ENCODE data around the gene CYCS. TPM values are rescaled to one million over a fixed set of nuclear protein-coding genes. Genes with fewer than 3 reads are reported as not detected.

The CYCS gene
- total RNA-seq (2014; rRNA removed; shearing (Covaris generic)), result 185 and 287 TPM in 2 replicates

DNA sequence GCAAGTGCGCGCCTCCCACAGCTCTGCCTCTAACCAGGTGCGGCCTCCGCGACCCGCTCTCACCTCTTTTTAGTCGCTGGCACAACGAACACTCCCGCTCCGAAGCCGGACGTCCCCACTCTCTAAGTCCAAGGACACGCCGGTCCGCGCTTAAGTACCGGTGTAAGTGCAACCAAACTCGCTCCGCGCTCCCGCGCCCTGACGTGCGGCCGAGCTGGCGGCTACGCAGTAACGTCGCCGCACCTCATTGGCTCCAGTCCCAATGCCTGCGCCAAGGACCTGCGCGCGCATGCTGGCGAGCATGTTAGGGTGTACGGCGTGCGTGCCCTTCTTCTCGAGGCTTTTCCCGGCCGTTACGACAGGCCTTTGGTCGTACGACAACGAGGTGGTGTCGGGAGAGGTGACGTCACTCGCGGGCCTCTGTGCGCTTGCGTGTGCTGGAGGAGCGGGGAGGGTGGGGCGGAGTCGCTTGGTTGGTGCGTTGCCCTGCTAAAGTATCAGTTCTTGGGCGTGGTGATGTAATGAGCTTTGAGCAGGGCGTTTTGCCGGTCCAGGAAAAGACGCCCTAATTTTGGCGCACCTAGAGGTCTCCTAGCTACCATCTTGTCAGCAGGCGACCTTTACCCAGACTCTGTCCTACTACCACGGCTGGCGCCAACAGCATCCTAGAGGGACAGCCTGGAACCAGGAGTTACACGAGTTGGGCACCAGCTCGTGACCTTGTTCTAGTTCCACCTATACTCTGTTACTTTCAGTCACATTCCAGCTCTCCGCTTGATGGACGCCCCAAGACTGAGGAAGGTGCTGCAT is at the start of gene CYCS:
CYCS (minus strand) TSS at position 124 of the 810 bp plus-strand sequence. CDS start 1,141 bp downstream, outside the sequence.
- DNase-seq (ENCODE audit: low spot score), result peak; percentile 100

- no peak for DNase-seq (ENCODE audit: low spot score)
These were observed 48.1 kb upstream of the CYCS start for GRCh38 chr7:25173184-25173583.

DNA sequence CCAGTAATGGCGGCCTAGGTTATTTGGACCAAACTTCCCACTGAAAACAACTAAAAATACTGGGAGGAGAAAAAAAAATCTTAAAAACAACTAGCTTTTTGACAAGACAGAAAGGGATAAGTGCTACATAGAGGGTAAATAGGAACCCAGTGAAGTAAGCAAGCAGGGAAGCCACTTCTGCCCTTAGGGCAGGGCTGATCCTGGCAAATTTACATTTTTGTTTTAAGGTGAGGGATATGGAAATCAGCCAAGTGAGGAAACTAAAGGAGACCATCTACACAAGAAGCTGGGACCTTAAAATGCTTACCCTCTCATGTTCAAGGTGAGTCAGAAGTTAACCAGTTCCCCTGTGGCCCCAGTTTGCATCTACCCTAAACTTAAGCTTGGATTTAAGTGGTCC is 46.5 kb upstream of the CYCS start:
- no peak for DNase-seq (ENCODE audit: low spot score)

GRCh38 chr7:25171071-25171470 is 46.0 kb upstream of the CYCS start:
- no peak for DNase-seq (ENCODE audit: low spot score)

- no peak for DNase-seq (ENCODE audit: low spot score)
These were observed 44.6 kb upstream of the CYCS start for GRCh38 chr7:25169683-25170082.

- no peak for DNase-seq (ENCODE audit: low spot score)
These were observed 43.1 kb upstream of the CYCS start for GRCh38 chr7:25168145-25168544.

- no peak for DNase-seq (ENCODE audit: low spot score)
These were observed 42.3 kb upstream of the CYCS start for GRCh38 chr7:25167262-25167843.

DNA sequence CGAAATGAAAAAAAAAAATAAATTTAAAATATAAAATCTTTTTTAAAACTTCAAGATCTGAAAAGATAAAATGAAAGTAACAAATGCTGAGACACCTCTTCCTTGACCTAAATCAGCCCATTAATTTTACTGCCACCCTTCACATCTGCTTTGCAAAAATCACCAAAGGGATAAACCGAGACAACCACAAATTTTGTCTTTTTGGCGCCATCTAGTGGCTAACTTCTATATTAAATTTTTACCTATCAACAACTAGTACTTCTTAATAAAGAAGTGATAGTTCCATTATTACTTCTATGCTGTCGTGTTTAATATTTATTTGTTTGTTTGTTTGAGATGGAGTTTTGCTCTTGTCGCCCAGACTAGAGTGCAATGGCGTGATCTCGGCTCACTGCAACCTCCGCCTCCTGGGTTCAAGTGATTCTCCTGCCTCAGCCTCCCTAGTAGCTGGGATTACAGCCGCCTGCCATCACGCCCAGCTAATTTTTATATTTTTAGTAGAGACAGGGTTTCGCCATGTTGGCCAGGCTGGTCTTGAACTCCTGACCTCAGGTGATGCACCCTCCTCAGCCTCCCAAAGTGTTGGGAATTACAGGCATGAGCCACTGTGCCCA is 35.0 kb upstream of the CYCS start:
- peak; percentile 67 for DNase-seq (ENCODE audit: low spot score)

- no peak for DNase-seq (ENCODE audit: low spot score)
These were observed 33.9 kb upstream of the CYCS start for GRCh38 chr7:25158966-25159365.

- no peak for DNase-seq (ENCODE audit: low spot score)
These were observed 26.7 kb upstream of the CYCS start for GRCh38 chr7:25151773-25152172.

DNA sequence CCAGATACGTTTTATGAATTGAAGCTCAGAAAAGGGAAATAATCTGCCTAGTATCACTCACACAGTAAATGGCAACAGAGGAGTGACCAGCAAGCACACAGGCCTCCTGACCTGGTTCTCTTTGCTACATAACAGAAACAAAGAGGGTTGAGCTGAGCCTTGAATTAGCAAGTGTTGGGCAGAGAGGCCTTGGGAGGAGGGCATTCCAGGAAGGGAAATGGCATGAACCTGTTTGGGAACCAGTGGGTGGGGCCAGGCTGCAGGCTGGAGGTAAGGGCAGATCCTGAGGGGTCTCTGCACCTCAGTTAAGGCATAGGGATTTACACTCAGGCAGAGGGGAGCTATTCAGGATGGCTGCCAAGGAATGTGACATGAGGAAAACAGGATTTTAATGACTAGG is 24.8 kb upstream of the CYCS start:
- no peak for DNase-seq (ENCODE audit: low spot score)

DNA sequence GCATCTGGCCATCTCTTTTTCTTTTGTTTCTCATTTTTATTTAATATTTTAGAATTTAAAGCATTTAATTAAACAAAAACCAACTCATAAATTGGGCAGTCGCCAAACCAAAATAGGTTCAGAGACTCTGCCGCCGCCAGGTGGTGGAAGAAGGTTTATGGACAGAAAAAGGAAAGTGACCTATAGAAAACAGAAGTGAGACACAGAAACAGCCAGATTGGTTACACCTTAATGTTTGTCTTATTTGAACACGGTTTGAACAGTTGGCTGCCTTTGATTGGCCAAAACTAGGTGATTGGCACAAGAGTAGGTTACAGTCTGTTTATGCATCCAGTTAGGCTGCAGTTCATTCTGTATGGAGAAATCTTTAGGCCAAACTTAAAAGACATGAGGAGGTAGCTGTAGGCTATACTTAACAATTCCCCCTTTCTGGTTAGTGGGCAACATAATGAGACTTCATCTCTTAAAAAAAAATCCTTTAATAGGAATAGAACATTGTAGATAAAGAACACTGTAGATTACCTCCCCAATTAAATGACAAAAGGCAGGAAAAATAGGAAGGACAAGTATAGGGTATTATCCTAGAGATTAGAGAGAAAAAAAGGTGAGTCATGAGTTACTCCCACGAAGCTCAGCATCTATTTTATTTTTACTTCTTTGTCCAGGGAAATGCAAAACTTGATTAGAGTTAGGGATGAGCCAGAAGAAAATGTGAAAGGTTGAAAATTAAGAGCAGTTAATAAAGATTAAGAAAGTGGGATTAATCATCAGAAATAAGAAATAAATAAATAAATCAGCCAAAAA is 23.9 kb upstream of the CYCS start:
- peak; percentile 11 for DNase-seq (ENCODE audit: low spot score)

DNA sequence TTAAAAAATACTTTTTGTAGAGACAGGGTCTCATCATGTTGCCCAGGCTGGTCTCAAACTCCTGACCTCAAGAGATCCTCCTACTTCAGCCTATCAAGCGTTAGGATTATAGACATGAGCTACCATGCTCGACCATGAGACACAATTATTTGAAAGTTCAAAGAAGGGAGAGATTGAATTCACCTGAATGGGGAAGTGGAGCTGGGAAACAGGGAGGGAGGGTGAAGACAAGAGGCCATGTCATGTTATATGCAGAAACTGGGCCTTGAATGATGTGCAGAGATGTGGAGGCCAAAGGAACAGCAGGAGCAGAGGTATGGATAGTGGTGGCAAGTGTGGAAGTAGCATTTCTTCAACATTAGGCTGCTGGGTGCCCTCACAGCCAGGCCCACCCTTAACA is 18.7 kb upstream of the CYCS start:
- DNase-seq (ENCODE audit: low spot score), result no peak

- DNase-seq (ENCODE audit: low spot score), result no peak
These were observed 14.5 kb upstream of the CYCS start for GRCh38 chr7:25139536-25139935.

DNA sequence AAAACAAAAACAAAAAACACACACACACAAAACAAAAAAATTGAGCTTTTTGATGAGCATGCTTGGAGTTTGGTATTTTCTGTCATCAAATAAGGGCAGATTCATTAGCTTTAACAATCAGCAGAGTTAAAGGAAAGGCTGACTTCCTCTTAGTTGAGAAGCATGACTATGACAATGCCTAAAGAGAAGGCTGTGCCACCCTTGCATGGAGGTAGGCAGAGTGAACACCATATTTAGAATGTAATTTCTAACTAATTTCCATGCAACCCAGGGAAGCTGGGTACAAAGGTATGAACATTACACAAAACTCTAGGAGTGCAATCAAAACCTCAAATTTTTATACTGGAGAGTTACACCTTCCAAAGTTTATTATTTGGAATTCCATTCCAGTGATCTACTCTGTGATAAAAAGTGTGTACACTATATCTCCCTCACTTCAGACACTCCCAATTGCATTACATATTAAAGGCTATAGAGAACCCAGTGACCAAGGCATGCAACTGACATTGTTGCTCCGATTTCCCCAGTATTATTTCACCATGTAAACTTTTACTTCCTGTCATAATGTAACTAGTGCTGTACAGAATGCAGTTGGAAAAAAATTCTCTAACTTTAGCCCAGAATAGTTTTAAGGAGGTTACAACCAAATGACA is 9.4 kb upstream of the CYCS start:
- no peak for DNase-seq (ENCODE audit: low spot score)

DNA sequence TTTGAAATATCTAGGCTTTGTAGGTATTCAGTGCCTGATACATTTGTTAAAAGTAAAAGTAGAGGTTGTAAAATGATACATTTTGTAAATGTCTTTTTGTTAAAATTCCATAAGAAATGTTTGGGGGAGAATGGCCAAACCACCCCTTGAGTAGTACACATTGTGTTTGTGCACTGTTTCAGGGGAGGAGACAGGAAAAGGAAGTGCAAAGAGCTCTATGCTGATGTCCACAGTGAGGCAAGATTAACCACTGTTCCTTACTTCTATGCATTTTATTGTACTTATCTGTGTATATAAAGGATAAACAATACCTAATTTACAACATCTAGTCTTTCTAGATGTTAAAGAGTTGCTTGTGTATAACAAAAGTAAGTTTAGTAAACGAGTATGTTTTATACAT is 7.4 kb upstream of the CYCS start:
- no peak for DNase-seq (ENCODE audit: low spot score)

- no peak for DNase-seq (ENCODE audit: low spot score)
These were observed 1.7 kb upstream of the CYCS start for GRCh38 chr7:25126751-25127150.

GRCh38 chr7:25124465-25125136 is 459 bp downstream of the CYCS start:
- peak; percentile 46 for DNase-seq (ENCODE audit: low spot score)

DNA sequence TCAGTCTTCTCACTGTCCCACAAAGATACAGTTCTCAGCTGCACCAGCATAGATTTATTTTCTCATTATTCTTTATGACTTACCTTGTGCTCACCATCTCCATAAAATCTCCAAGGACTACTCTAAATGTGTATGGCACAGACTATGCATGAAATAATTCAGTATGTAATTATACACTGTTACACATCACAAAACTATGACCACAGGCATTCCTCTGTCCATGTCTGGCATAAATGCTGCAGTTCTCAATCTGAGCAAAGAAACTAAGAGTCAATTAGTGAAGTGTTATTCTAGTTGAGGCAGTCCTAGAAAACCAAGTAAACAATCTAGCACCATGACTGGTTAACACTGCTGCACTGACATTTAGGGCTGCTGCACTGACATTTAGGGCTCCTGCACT is 2.7 kb downstream of the CYCS start:
- DNase-seq (ENCODE audit: low spot score), result no peak

DNA sequence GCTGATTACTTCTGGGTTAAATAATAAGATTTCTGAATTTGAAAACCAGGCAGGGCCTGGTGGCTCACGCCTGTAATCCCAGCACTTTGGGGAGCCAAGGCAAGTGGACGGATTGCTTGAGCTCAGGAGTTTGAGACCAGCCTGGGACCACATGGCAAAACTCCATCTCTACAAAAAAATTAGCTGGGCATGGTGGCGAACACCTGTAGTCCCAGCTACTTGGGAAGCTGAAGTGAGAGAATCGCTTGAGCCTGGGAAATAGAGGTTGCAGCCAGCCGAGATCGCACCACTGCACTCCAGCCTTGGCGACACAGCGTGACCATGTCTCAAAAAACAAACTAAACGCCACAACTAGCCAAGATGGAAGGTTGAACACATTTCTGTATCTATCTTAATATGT is 3.5 kb downstream of the CYCS start:
- DNase-seq (ENCODE audit: low spot score), result no peak

GRCh38 chr7:25119102-25119501 is 6.0 kb downstream of the CYCS start:
- DNase-seq (ENCODE audit: low spot score), result no peak

Measured in A172 (cell line).